ENCODE data around the gene PRKN. TPM values are rescaled to one million over a fixed set of nuclear protein-coding genes. Genes with fewer than 3 reads are reported as not detected.

The PRKN gene
- total and polyA plus RNA-seq, 2 experiments from 2014 or later, result 0.10 to 0.84 TPM

- TF ChIP-seq POLR2AphosphoS5 (IDR thresholded peaks at IDR 0.05; ENCODE audit: low read depth), result no peak
- TF ChIP-seq JUNB (IDR thresholded peaks at IDR 0.05; ENCODE audit: unreplicated experiment), result no peak
- TF ChIP-seq STAT1 (IDR thresholded peaks at IDR 0.05; ENCODE audit: unreplicated experiment), result no peak
Measured at GRCh38 chr6:162726947-162727321, 632 bp downstream of the PRKN start (continued).

- DNase-seq (ENCODE audit: low spot score) (no peak), ATAC-seq (no peak)
- Histone ChIP-seq H3K4me3 (no peak overlapping the region), H3K79me2 (replicated peaks; ENCODE audit: insufficient read depth) (no peaks in the 10 kb centered on the region), H4K20me1 (replicated peaks; ENCODE audit: insufficient read depth) (no peaks in the 10 kb centered on the region), H3K9me2 (ENCODE audit: insufficient read depth) (no peaks in the 10 kb centered on the region), H3K36me3 (ENCODE audit: insufficient read depth) (0 out of 2 replicates have a peak, but pooled peaks cover 5% of the 10 kb centered on the region), H3K27ac (ENCODE audit: low read depth) (no peak overlapping the region), H3F3A (replicated peaks; ENCODE audit: low read depth) (no peaks in the 10 kb centered on the region), H3K4me1 (ENCODE audit: insufficient read depth) (peaks cover 10% of the 10 kb centered on the region; the same call in 1 of the 2 replicates), H3K4me2 (no peak overlapping the region), H2AFZ (no peak overlapping the region), H3K27me3 (ENCODE audit: insufficient read depth) (no peaks in the 10 kb centered on the region)
- TF ChIP-seq ZNF331 (CRISPR knock-in tag; IDR thresholded peaks at IDR 0.05; ENCODE audit: low read depth), result no peak
- no peak for TF ChIP-seq STAT1 (IDR thresholded peaks at IDR 0.05; ENCODE audit: unreplicated experiment)
- no peak for TF ChIP-seq ZNF114 (CRISPR knock-in tag; IDR thresholded peaks at IDR 0.05)
- TF ChIP-seq EZH2phosphoT487 (IDR thresholded peaks at IDR 0.05; ENCODE audit: unreplicated experiment), result no peak
- TF ChIP-seq CREB1 (CRISPR knock-in tag; IDR thresholded peaks at IDR 0.05; ENCODE audit: low read depth), result no peak
- no peak for TF ChIP-seq ZNF462 (CRISPR knock-in tag; IDR thresholded peaks at IDR 0.05)
- no peak for TF ChIP-seq CTCF (conservative IDR thresholded peaks at IDR 0.05; ENCODE audit: low read depth in 2 of 2)
- no peak for TF ChIP-seq NANOG (IDR thresholded peaks at IDR 0.05; ENCODE audit: borderline replicate concordance)
- TF ChIP-seq POLR2AphosphoS5 (IDR thresholded peaks at IDR 0.05; ENCODE audit: low read depth), result no peak
- no peak for TF ChIP-seq EZH2 (IDR thresholded peaks at IDR 0.05; ENCODE audit: low read depth, unreplicated experiment)
- TF ChIP-seq ETS1 (IDR thresholded peaks at IDR 0.05), result no peak
- no peak for TF ChIP-seq REST (IDR thresholded peaks at IDR 0.05; ENCODE audit: unreplicated experiment)
- no peak for TF ChIP-seq JUNB (IDR thresholded peaks at IDR 0.05; ENCODE audit: unreplicated experiment)
- Mint-ChIP-seq H3K27me3 (ENCODE audit: insufficient read depth, low read depth, poor library complexity) (peaks cover 3% of the 10 kb centered on the region), H3K27ac (no peak overlapping the region), H3K9me3 (no peaks in the 10 kb centered on the region; the same call in 2 of the 3 replicates), H3K4me1 (peaks cover 21% of the 10 kb centered on the region), H3K36me3 (ENCODE audit: low read depth) (no peaks in the 10 kb centered on the region), H3K4me3 (no peak overlapping the region)
Measured at GRCh38 chr6:162722633-162723032, 4.9 kb downstream of the PRKN start.

Data from GM23338 (cell line).